ENCODE results near the gene ENPP6. TPM values are rescaled to one million over a fixed set of nuclear protein-coding genes. Genes with fewer than 3 reads are reported as not detected.

Gene ENPP6
- total and polyA plus RNA-seq, 2 experiments from 2014 or later = 0.11 TPM; not detected in 1

DNA sequence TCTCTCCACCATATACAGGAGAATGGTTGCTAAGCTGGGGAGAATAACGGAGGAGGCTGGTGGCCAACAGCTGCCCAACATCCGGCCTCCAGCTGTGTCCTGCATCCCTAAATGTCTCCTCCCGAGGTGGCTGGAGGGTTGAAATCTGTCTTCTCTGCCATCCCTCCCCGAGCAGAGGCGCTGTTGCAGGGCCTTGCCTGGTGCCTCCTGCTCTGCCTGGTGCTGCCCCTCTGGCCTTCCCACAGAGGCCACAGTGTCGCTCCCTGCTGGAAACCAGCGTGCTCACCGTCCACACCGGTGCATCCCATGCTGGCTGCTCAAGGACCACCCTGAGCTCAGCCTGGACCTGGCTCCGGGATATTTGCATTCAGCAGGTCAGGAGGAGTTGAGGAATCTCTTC is 115.2 kb downstream of the ENPP6 start:
- no peaks in the 10 kb centered on the region; the same call in 2 of the 3 replicates for H3K36me3 Mint-ChIP-seq (ENCODE audit: low read depth)
- H3K4me3 Mint-ChIP-seq = no peak overlapping the region
- no peaks in the 10 kb centered on the region for H4K20me1 ChIP-seq (replicated peaks; ENCODE audit: insufficient read depth)
- TF ChIP-seq, protein P1, sequence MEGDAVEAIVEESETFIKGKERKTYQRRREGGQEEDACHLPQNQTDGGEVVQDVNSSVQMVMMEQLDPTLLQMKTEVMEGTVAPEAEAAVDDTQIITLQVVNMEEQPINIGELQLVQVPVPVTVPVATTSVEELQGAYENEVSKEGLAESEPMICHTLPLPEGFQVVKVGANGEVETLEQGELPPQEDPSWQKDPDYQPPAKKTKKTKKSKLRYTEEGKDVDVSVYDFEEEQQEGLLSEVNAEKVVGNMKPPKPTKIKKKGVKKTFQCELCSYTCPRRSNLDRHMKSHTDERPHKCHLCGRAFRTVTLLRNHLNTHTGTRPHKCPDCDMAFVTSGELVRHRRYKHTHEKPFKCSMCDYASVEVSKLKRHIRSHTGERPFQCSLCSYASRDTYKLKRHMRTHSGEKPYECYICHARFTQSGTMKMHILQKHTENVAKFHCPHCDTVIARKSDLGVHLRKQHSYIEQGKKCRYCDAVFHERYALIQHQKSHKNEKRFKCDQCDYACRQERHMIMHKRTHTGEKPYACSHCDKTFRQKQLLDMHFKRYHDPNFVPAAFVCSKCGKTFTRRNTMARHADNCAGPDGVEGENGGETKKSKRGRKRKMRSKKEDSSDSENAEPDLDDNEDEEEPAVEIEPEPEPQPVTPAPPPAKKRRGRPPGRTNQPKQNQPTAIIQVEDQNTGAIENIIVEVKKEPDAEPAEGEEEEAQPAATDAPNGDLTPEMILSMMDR (conservative IDR thresholded peaks at IDR 0.05; ENCODE audit: low read depth in 2 of 2) = peak in 1 of 2 experiments; percentile 45; a peak in 2 of 4 replicates
- TF ChIP-seq, protein P2, sequence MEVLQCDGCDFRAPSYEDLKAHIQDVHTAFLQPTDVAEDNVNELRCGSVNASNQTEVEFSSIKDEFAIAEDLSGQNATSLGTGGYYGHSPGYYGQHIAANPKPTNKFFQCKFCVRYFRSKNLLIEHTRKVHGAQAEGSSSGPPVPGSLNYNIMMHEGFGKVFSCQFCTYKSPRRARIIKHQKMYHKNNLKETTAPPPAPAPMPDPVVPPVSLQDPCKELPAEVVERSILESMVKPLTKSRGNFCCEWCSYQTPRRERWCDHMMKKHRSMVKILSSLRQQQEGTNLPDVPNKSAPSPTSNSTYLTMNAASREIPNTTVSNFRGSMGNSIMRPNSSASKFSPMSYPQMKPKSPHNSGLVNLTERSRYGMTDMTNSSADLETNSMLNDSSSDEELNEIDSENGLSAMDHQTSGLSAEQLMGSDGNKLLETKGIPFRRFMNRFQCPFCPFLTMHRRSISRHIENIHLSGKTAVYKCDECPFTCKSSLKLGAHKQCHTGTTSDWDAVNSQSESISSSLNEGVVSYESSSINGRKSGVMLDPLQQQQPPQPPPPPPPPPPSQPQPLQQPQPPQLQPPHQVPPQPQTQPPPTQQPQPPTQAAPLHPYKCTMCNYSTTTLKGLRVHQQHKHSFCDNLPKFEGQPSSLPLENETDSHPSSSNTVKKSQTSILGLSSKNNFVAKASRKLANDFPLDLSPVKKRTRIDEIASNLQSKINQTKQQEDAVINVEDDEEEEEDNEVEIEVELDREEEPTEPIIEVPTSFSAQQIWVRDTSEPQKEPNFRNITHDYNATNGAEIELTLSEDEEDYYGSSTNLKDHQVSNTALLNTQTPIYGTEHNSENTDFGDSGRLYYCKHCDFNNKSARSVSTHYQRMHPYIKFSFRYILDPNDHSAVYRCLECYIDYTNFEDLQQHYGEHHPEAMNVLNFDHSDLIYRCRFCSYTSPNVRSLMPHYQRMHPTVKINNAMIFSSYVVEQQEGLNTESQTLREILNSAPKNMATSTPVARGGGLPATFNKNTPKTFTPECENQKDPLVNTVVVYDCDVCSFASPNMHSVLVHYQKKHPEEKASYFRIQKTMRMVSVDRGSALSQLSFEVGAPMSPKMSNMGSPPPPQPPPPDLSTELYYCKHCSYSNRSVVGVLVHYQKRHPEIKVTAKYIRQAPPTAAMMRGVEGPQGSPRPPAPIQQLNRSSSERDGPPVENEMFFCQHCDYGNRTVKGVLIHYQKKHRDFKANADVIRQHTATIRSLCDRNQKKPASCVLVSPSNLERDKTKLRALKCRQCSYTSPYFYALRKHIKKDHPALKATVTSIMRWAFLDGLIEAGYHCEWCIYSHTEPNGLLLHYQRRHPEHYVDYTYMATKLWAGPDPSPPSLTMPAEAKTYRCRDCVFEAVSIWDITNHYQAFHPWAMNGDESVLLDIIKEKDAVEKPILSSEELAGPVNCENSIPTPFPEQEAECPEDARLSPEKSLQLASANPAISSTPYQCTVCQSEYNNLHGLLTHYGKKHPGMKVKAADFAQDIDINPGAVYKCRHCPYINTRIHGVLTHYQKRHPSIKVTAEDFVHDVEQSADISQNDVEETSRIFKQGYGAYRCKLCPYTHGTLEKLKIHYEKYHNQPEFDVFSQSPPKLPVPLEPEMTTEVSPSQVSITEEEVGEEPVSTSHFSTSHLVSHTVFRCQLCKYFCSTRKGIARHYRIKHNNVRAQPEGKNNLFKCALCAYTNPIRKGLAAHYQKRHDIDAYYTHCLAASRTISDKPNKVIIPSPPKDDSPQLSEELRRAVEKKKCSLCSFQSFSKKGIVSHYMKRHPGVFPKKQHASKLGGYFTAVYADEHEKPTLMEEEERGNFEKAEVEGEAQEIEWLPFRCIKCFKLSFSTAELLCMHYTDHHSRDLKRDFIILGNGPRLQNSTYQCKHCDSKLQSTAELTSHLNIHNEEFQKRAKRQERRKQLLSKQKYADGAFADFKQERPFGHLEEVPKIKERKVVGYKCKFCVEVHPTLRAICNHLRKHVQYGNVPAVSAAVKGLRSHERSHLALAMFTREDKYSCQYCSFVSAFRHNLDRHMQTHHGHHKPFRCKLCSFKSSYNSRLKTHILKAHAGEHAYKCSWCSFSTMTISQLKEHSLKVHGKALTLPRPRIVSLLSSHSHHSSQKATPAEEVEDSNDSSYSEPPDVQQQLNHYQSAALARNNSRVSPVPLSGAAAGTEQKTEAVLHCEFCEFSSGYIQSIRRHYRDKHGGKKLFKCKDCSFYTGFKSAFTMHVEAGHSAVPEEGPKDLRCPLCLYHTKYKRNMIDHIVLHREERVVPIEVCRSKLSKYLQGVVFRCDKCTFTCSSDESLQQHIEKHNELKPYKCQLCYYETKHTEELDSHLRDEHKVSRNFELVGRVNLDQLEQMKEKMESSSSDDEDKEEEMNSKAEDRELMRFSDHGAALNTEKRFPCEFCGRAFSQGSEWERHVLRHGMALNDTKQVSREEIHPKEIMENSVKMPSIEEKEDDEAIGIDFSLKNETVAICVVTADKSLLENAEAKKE (CRISPR knock-in tag; IDR thresholded peaks at IDR 0.05) = no peak
- no peak overlapping the region for H3K4me3 ChIP-seq
- peaks cover 9% of the 10 kb centered on the region for H3K27me3 Mint-ChIP-seq (ENCODE audit: insufficient read depth, low read depth, poor library complexity)
- no peak overlapping the region for H3K27ac ChIP-seq (ENCODE audit: low read depth)
- H2AFZ ChIP-seq = no peak overlapping the region
- H3K36me3 ChIP-seq (ENCODE audit: insufficient read depth) = no peaks in the 10 kb centered on the region
- H3K9me3 Mint-ChIP-seq = no peaks in the 10 kb centered on the region; the same call in 1 of the 3 replicates
- no peak overlapping the region for H3K27ac Mint-ChIP-seq
- DNase-seq (ENCODE audit: low spot score) (no peak), ATAC-seq (peak; percentile 29; the same call in 2 of the 3 replicates)
- H3K4me2 ChIP-seq = no peak overlapping the region
- no peaks in the 10 kb centered on the region for H3K9me2 ChIP-seq (ENCODE audit: insufficient read depth)
- H3K4me1 ChIP-seq (ENCODE audit: insufficient read depth) = no peaks in the 10 kb centered on the region; the same call in 1 of the 2 replicates
- no peaks in the 10 kb centered on the region for H3K27me3 ChIP-seq (ENCODE audit: insufficient read depth)
- peaks cover 21% of the 10 kb centered on the region for H3K4me1 Mint-ChIP-seq
- H3F3A ChIP-seq (replicated peaks; ENCODE audit: low read depth) = no peaks in the 10 kb centered on the region
- no peaks in the 10 kb centered on the region for H3K79me2 ChIP-seq (replicated peaks; ENCODE audit: insufficient read depth)

DNA sequence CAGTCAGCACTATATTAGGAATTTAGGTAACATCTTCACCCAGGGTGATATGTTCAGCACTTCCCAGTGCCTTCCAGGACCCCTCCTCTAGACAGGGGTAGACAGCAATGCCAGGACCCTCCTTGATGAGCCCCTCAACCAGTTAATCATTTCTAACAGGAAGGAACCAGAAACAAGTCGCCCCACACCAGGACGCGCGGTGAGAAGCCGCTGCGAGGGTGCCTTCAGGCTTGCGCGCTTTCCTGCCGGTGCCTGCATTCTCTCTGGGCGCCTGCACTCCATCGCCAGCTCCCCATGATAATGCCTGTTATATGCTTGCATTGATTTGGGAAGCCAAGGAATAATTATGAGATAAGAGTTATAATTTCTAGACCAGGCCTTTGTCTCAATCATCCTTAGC is 116.0 kb downstream of the ENPP6 start:
- no peak overlapping the region for H3K27ac ChIP-seq (ENCODE audit: low read depth)
- Mint-ChIP-seq H3K9me3 (no peaks in the 10 kb centered on the region; the same call in 1 of the 3 replicates), H3K27me3 (ENCODE audit: insufficient read depth, low read depth, poor library complexity) (peaks cover 9% of the 10 kb centered on the region), H3K27ac (no peak overlapping the region), H3K4me1 (peaks cover 26% of the 10 kb centered on the region), H3K36me3 (ENCODE audit: low read depth) (no peaks in the 10 kb centered on the region; the same call in 2 of the 3 replicates), H3K4me3 (no peak overlapping the region)
- no peaks in the 10 kb centered on the region for H3F3A ChIP-seq (replicated peaks; ENCODE audit: low read depth)
- H3K79me2 ChIP-seq (replicated peaks; ENCODE audit: insufficient read depth) = no peaks in the 10 kb centered on the region
- no peaks in the 10 kb centered on the region for H3K36me3 ChIP-seq (ENCODE audit: insufficient read depth)
- no peak overlapping the region for H3K4me2 ChIP-seq
- H3K27me3 ChIP-seq (ENCODE audit: insufficient read depth) = no peaks in the 10 kb centered on the region
- ATAC-seq (no peak), DNase-seq (ENCODE audit: low spot score) (no peak)
- H3K9me2 ChIP-seq (ENCODE audit: insufficient read depth) = no peaks in the 10 kb centered on the region
- H3K4me3 ChIP-seq = no peak overlapping the region
- H4K20me1 ChIP-seq (replicated peaks; ENCODE audit: insufficient read depth) = no peaks in the 10 kb centered on the region
- H3K4me1 ChIP-seq (ENCODE audit: insufficient read depth) = no peaks in the 10 kb centered on the region; the same call in 1 of the 2 replicates
- no peak overlapping the region for H2AFZ ChIP-seq
- TF ChIP-seq JUNB (IDR thresholded peaks at IDR 0.05; ENCODE audit: unreplicated experiment) = no peak
- TF ChIP-seq NANOG (IDR thresholded peaks at IDR 0.05; ENCODE audit: borderline replicate concordance) = no peak
- TF ChIP-seq CREB1 (CRISPR knock-in tag; IDR thresholded peaks at IDR 0.05; ENCODE audit: low read depth) = no peak
- no peak for TF ChIP-seq EZH2 (IDR thresholded peaks at IDR 0.05; ENCODE audit: low read depth, unreplicated experiment)
- TF ChIP-seq, protein P3, sequence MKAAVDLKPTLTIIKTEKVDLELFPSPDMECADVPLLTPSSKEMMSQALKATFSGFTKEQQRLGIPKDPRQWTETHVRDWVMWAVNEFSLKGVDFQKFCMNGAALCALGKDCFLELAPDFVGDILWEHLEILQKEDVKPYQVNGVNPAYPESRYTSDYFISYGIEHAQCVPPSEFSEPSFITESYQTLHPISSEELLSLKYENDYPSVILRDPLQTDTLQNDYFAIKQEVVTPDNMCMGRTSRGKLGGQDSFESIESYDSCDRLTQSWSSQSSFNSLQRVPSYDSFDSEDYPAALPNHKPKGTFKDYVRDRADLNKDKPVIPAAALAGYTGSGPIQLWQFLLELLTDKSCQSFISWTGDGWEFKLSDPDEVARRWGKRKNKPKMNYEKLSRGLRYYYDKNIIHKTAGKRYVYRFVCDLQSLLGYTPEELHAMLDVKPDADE (IDR thresholded peaks at IDR 0.05) = no peak
- TF ChIP-seq POLR2AphosphoS5 (IDR thresholded peaks at IDR 0.05; ENCODE audit: low read depth) = no peak
- TF ChIP-seq, protein P4, sequence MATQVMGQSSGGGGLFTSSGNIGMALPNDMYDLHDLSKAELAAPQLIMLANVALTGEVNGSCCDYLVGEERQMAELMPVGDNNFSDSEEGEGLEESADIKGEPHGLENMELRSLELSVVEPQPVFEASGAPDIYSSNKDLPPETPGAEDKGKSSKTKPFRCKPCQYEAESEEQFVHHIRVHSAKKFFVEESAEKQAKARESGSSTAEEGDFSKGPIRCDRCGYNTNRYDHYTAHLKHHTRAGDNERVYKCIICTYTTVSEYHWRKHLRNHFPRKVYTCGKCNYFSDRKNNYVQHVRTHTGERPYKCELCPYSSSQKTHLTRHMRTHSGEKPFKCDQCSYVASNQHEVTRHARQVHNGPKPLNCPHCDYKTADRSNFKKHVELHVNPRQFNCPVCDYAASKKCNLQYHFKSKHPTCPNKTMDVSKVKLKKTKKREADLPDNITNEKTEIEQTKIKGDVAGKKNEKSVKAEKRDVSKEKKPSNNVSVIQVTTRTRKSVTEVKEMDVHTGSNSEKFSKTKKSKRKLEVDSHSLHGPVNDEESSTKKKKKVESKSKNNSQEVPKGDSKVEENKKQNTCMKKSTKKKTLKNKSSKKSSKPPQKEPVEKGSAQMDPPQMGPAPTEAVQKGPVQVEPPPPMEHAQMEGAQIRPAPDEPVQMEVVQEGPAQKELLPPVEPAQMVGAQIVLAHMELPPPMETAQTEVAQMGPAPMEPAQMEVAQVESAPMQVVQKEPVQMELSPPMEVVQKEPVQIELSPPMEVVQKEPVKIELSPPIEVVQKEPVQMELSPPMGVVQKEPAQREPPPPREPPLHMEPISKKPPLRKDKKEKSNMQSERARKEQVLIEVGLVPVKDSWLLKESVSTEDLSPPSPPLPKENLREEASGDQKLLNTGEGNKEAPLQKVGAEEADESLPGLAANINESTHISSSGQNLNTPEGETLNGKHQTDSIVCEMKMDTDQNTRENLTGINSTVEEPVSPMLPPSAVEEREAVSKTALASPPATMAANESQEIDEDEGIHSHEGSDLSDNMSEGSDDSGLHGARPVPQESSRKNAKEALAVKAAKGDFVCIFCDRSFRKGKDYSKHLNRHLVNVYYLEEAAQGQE (IDR thresholded peaks at IDR 0.05; ENCODE audit: unreplicated experiment) = no peak
